HG03066 (cell line): Measurements from ENCODE around the gene NCKAP1.
"Not testable (repeated sequence)": the region's sequence is repeated elsewhere in the genome, so short reads cannot be mapped to it uniquely, and the experiment has no call there.

Source experiments
- ATAC-seq: cut with Tn5 transposase; IDR thresholded peaks from one replicate; pipeline ENCODE4 v1.9.1; 2021; ENCODE audit warnings: low read depth; ENCODE audit not compliant: unreplicated experiment

Gene NCKAP1

GRCh38 chr2:183009249-183009899, 28.9 kb downstream of the NCKAP1 start:
- ATAC-seq: no peak

- ATAC-seq: no peak
Measured at GRCh38 chr2:183001948-183002347, 36.3 kb downstream of the NCKAP1 start.

GRCh38 chr2:183000846-183001245, 37.4 kb downstream of the NCKAP1 start:
- ATAC-seq: no peak

GRCh38 chr2:182999348-183000028, 38.8 kb downstream of the NCKAP1 start:
- ATAC-seq: no peak

GRCh38 chr2:182994228-182994912, 43.9 kb downstream of the NCKAP1 start:
- ATAC-seq: no peak

- ATAC-seq: no peak
Measured at GRCh38 chr2:182982941-182983340, 55.3 kb downstream of the NCKAP1 start.

- not testable (repeated sequence) for ATAC-seq
Measured at GRCh38 chr2:182981475-182981874, 56.8 kb downstream of the NCKAP1 start.

- no peak for ATAC-seq
Measured at GRCh38 chr2:182980652-182981051, 57.6 kb downstream of the NCKAP1 start.

- ATAC-seq: peak; percentile 72
Measured at GRCh38 chr2:182980115-182980514, 58.1 kb downstream of the NCKAP1 start.

GRCh38 chr2:182977463-182977862, 60.8 kb downstream of the NCKAP1 start:
- no peak for ATAC-seq

- no peak for ATAC-seq
Measured at GRCh38 chr2:182973441-182974352, 64.6 kb downstream of the NCKAP1 start.

- ATAC-seq: no peak
Measured at GRCh38 chr2:182972548-182972942, 65.7 kb downstream of the NCKAP1 start.

- no peak for ATAC-seq
Measured at GRCh38 chr2:182971820-182972547, 66.3 kb downstream of the NCKAP1 start.

- ATAC-seq: no peak
Measured at GRCh38 chr2:182970486-182970885, 67.8 kb downstream of the NCKAP1 start.

- ATAC-seq: no peak
Measured at GRCh38 chr2:182968493-182968892, 69.8 kb downstream of the NCKAP1 start.

GRCh38 chr2:182966356-182966755, 71.9 kb downstream of the NCKAP1 start:
- not testable (repeated sequence) for ATAC-seq

GRCh38 chr2:182962641-182963040, 75.6 kb downstream of the NCKAP1 start:
- no peak for ATAC-seq

GRCh38 chr2:182960869-182961268, 77.4 kb downstream of the NCKAP1 start:
- not testable (repeated sequence) for ATAC-seq

GRCh38 chr2:182954789-182955188, 83.5 kb downstream of the NCKAP1 start:
- no peak for ATAC-seq
